Sigmoid colon (tissue), 7 donors: ENCODE data around the gene DACT3. TPM values are rescaled to one million over a fixed set of nuclear protein-coding genes. Genes with fewer than 3 reads are reported as not detected.

Experiments
- DNase-seq: peaks from one replicate; pipeline ENCODE4 v3.0.0-alpha.2; 2019
- H3K27ac ChIP-seq, 4 donors: fragments of 200-600 bp; sonication (generic); one replicate each; pipeline ENCODE4 v1.5.1; 2016 to 2019; ENCODE audit warnings: mild to moderate bottlenecking in 1 of 4
- H3K27me3 ChIP-seq, 3 donors: fragments of 200-600 bp; sonication (generic); one replicate each; pipeline ENCODE4 v1.5.1; 2019; ENCODE audit warnings: mild to moderate bottlenecking in 1 of 3
- H3K36me3 ChIP-seq, 4 donors: fragments of 200-600 bp; sonication (generic); one replicate each; pipeline ENCODE4 v1.5.1; 2016 to 2019
- H3K4me1 ChIP-seq, 4 donors: fragments of 200-600 bp; sonication (generic); one replicate each; pipeline ENCODE4 v1.5.1; 2017 to 2019
- H3K4me3 ChIP-seq, 4 donors: fragments of 200-600 bp; sonication (generic); one replicate each; pipeline ENCODE4 v1.5.1; 2017 to 2019; ENCODE audit warnings: mild to moderate bottlenecking in 2 of 4, moderate library complexity in 1 of 4
- H3K9me3 ChIP-seq, 4 donors: fragments of 200-600 bp in 3 of 4; sonication (generic) in 3 of 4; one replicate each; pipeline versions ENCODE4 v1.5.1 to v1.6.1; 2013 to 2019
- EP300 ChIP-seq, 4 donors: sonication (generic); formaldehyde crosslinking; IDR thresholded peaks; one replicate each; pipeline ENCODE4 v1.6.1; 2017; ENCODE audit warnings: antibody characterized with exemption in 4 of 4
- POLR2A ChIP-seq, 2 donors: fragments of 450-650 bp; IDR thresholded peaks; one replicate each; pipeline ENCODE4 v1.6.1; 2016; ENCODE audit warnings: antibody characterized with exemption in 2 of 2, mild to moderate bottlenecking in 2 of 2, moderate library complexity in 2 of 2
- POLR2AphosphoS5 ChIP-seq, 4 donors: sonication (generic); formaldehyde crosslinking; IDR thresholded peaks; one replicate each; pipeline ENCODE4 v1.6.1; 2017; ENCODE audit warnings: antibody characterized with exemption in 4 of 4
- WGBS, 2 donors: extraction: QIAGEN DNeasy Blood & Tissue Kit; methylation state at CpG; one replicate each; pipeline ENCODE4 v1.1.7; 2013; 5-methylcytosine and 5-hydroxymethylcytosine counted together
- intact Hi-C: fragments of 100-400 bp; cut with DNase I; formaldehyde crosslinking; loops from one replicate; pipeline ENCODE4 v1.15.1; 2023
- polyA plus RNA-seq, 3 donors: library from polyadenylated mRNA; stranded (reverse); fragments of 200-250 nt; gene quantifications; one replicate each; pipeline ENCODE4 v1.2.3, GENCODE V29; 2013
- total RNA-seq, 4 donors: library from RNA; depleted of rRNA; stranded (reverse); fragments of >200 nt; gene quantifications; one replicate each; pipeline ENCODE4 v1.1.0, GENCODE V29; 2016
- TF ChIP-seq, protein P1 (sequence below), 4 experiments: fragments of 450-650 bp in 3 of 4; fragments of 200-600 bp in 1 of 4; IDR thresholded peaks; one replicate each; pipeline ENCODE4 v1.5.1; 2016 to 2019; ENCODE audit warnings: antibody characterized with exemption in 4 of 4, mild to moderate bottlenecking in 3 of 4, moderate library complexity in 2 of 4
- donor health status: healthy with polysubstance abuse.
- donor health status: Bipolar disorder and iron deficiency.
- donor health status: healthy.

Gene DACT3
- total and polyA plus RNA-seq, 7 donors = 0.46 to 87.2 (median 23.7) TPM

GRCh38 chr19:46646402-46646801, 14.6 kb downstream of the DACT3 start:
- peaks cover 0 to 3% (median 0%) of the 10 kb centered on the region in 3 donors for H3K27me3 ChIP-seq

DNA sequence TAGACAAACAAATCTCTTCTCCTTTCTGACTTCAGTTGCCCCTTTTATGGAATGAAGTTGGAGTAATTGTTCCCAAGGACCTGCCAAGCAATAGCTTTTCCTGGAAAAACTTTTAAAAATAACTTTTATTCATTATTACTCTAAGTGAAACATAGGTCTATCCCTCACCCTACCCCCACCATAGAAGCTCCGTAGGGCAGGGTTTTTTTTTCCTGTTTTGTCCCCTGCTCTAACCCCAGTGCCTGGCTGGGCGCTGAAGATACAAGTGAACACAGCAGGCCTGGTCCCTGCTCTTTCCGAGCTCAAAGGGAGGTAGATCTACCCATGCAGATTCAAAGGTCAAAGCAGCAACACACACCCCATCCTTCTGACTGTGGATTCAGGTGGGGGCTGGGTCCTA, 16.3 kb downstream of the DACT3 start:
- intact Hi-C loops = no loop called here
- peak overlapping the region; percentile 47 to 68 (median 56) for H3K27ac ChIP-seq
- WGBS, 2 donors = 28 to 67% methylated on average over 3 of the region's 3 CpGs
- no peaks in the 10 kb centered on the region for H3K9me3 ChIP-seq
- DNase-seq = no peak
- H3K27me3 ChIP-seq = no peaks in the 10 kb centered on the region
- H3K4me3 ChIP-seq = no peak overlapping the region
- peaks cover 0 to 32% (median 23%) of the 10 kb centered on the region in 4 donors for H3K4me1 ChIP-seq
- TF ChIP-seq EP300 (IDR thresholded peaks at IDR 0.05) (no peak), POLR2AphosphoS5 (IDR thresholded peaks at IDR 0.05) (no peak), POLR2A (IDR thresholded peaks at IDR 0.05) (no peak)
- TF ChIP-seq, protein P1, sequence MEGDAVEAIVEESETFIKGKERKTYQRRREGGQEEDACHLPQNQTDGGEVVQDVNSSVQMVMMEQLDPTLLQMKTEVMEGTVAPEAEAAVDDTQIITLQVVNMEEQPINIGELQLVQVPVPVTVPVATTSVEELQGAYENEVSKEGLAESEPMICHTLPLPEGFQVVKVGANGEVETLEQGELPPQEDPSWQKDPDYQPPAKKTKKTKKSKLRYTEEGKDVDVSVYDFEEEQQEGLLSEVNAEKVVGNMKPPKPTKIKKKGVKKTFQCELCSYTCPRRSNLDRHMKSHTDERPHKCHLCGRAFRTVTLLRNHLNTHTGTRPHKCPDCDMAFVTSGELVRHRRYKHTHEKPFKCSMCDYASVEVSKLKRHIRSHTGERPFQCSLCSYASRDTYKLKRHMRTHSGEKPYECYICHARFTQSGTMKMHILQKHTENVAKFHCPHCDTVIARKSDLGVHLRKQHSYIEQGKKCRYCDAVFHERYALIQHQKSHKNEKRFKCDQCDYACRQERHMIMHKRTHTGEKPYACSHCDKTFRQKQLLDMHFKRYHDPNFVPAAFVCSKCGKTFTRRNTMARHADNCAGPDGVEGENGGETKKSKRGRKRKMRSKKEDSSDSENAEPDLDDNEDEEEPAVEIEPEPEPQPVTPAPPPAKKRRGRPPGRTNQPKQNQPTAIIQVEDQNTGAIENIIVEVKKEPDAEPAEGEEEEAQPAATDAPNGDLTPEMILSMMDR (IDR thresholded peaks at IDR 0.05) = no peak
- H3K36me3 ChIP-seq = peaks cover 0 to 8% (median 3%) of the 10 kb centered on the region in 4 donors

More at GRCh38 chr19:46646402-46646801, 14.6 kb downstream of the DACT3 start:
- Histone ChIP-seq H3K4me3 (no peak overlapping the region), H3K27ac (peak overlapping the region in 2 of 4 donors; percentile 62 to 68), H3K9me3 (no peaks in the 10 kb centered on the region), H3K4me1 (peaks cover 0 to 17% (median 14%) of the 10 kb centered on the region in 4 donors), H3K36me3 (peaks cover 0 to 11% (median 3%) of the 10 kb centered on the region in 4 donors)
- WGBS, 2 donors = 80 to 85% methylated on average over 3 of the region's 3 CpGs
- no peak for DNase-seq
- TF ChIP-seq POLR2AphosphoS5 (IDR thresholded peaks at IDR 0.05) (no peak), POLR2A (IDR thresholded peaks at IDR 0.05) (no peak), EP300 (IDR thresholded peaks at IDR 0.05) (no peak)
- TF ChIP-seq, protein P1 (IDR thresholded peaks at IDR 0.05) = no peak
- intact Hi-C loops = no loop called here

GRCh38 chr19:46640656-46641055, 20.3 kb downstream of the DACT3 start:
- Histone ChIP-seq H3K4me3 (no peak overlapping the region), H3K27ac (peak overlapping the region; percentile 84 to 94 (median 90)), H3K4me1 (peaks cover 0 to 48% (median 40%) of the 10 kb centered on the region in 4 donors), H3K36me3 (no peaks in the 10 kb centered on the region), H3K27me3 (no peaks in the 10 kb centered on the region), H3K9me3 (no peaks in the 10 kb centered on the region)
- intact Hi-C loops = no loop called here
- DNase-seq = no peak
- no peak for TF ChIP-seq POLR2AphosphoS5 (IDR thresholded peaks at IDR 0.05)
- WGBS, 2 donors = 62 to 82% methylated on average over 2 of the region's 2 CpGs

GRCh38 chr19:46639358-46640182, 21.4 kb downstream of the DACT3 start:
- TF ChIP-seq, protein P1 (IDR thresholded peaks at IDR 0.05) = no peak
- TF ChIP-seq EP300 (IDR thresholded peaks at IDR 0.05) (peak in 1 of 4 donors; percentile 2), POLR2AphosphoS5 (IDR thresholded peaks at IDR 0.05) (peak; percentile 25 to 87 (median 82)), POLR2A (IDR thresholded peaks at IDR 0.05) (no peak)
- Histone ChIP-seq H3K27ac (peak overlapping the region; percentile 84 to 94 (median 90)), H3K4me1 (peaks cover 0 to 41% (median 34%) of the 10 kb centered on the region in 4 donors), H3K27me3 (no peaks in the 10 kb centered on the region), H3K4me3 (peak overlapping the region; percentile 43 to 60 (median 50)), H3K36me3 (no peaks in the 10 kb centered on the region), H3K9me3 (no peaks in the 10 kb centered on the region)
- intact Hi-C loops = no loop called here
- DNase-seq = peak; percentile 92
- WGBS, 2 donors = 6 to 7% methylated on average over 49 of the region's 49 CpGs

DNA sequence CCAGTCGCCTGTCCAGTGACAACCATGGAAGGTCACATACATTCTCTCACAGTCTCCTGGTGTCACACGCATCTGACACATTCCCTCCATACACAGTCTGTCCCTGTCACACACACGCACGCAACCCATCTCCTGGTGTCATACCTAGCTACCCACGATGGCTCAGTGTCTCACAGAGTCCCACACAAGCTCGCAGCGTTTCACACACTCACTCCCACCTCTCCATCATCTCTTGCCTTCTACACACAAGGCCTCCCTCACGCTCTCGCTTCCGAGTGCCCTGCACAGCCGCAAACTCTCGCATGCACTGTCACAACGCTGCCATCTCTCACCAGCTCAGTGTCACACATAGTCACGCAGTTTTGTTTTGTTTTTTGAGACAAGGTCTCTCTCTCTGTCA, 23.8 kb downstream of the DACT3 start:
- TF ChIP-seq EP300 (IDR thresholded peaks at IDR 0.05) = no peak
- TF ChIP-seq POLR2AphosphoS5 (IDR thresholded peaks at IDR 0.05) = no peak
- H3K27me3 ChIP-seq = no peaks in the 10 kb centered on the region
- WGBS, 2 donors = 59 to 81% methylated on average over 14 of the region's 14 CpGs
- intact Hi-C loops = loop anchor here (2.0 kb wide), 1 partner anchor 22 kb away; no protein-coding TSS in a partner anchor
- H3K9me3 ChIP-seq = no peaks in the 10 kb centered on the region
- no peak for DNase-seq
- peaks cover 0 to 49% (median 43%) of the 10 kb centered on the region in 4 donors for H3K4me1 ChIP-seq
- no peak overlapping the region for H3K4me3 ChIP-seq
- H3K27ac ChIP-seq = no peak overlapping the region
- no peaks in the 10 kb centered on the region for H3K36me3 ChIP-seq
